Activated naive CD8-positive, alpha-beta T cell (primary cell): ENCODE data around the gene HRAS.

Experiments
- H3K27ac Mint-ChIP-seq: one replicate; pipeline ENCODE4 v1.8.0; 2021; ENCODE audit warnings: mixed read lengths
- H3K27me3 Mint-ChIP-seq: one replicate; pipeline ENCODE4 v1.8.0; 2021; ENCODE audit warnings: mixed read lengths
- H3K36me3 Mint-ChIP-seq: one replicate; pipeline ENCODE4 v1.8.0; 2021; ENCODE audit warnings: mixed read lengths
- H3K4me1 Mint-ChIP-seq: one replicate; pipeline ENCODE4 v1.8.0; 2021; ENCODE audit warnings: low read depth, mixed read lengths
- H3K4me3 Mint-ChIP-seq: one replicate; pipeline ENCODE4 v1.8.0; 2021; ENCODE audit warnings: mild to moderate bottlenecking, mixed read lengths
- H3K9me3 Mint-ChIP-seq: one replicate; pipeline ENCODE4 v1.8.0; 2021; ENCODE audit warnings: low read depth, mixed read lengths

HRAS gene

GRCh38 chr11:551131-551530 is 15.8 kb upstream of the HRAS start:
- H3K4me3 Mint-ChIP-seq: no peak overlapping the region
- H3K27me3 Mint-ChIP-seq: no peaks in the 10 kb centered on the region
- no peaks in the 10 kb centered on the region for H3K4me1 Mint-ChIP-seq
- H3K36me3 Mint-ChIP-seq: no peaks in the 10 kb centered on the region
- H3K9me3 Mint-ChIP-seq: no peaks in the 10 kb centered on the region
- no peak overlapping the region for H3K27ac Mint-ChIP-seq

- Mint-ChIP-seq H3K27ac (no peak overlapping the region), H3K4me1 (no peaks in the 10 kb centered on the region), H3K9me3 (no peaks in the 10 kb centered on the region), H3K27me3 (no peaks in the 10 kb centered on the region), H3K36me3 (no peaks in the 10 kb centered on the region), H3K4me3 (no peak overlapping the region)
Observed at GRCh38 chr11:550746-551085, 15.3 kb upstream of the HRAS start.

GRCh38 chr11:550021-550745 is 14.8 kb upstream of the HRAS start:
- Mint-ChIP-seq H3K36me3 (no peaks in the 10 kb centered on the region), H3K27ac (no peak overlapping the region), H3K9me3 (no peaks in the 10 kb centered on the region), H3K4me3 (no peak overlapping the region), H3K4me1 (no peaks in the 10 kb centered on the region), H3K27me3 (no peaks in the 10 kb centered on the region)

GRCh38 chr11:548700-549603 is 13.6 kb upstream of the HRAS start:
- Mint-ChIP-seq H3K36me3 (no peaks in the 10 kb centered on the region), H3K4me3 (no peak overlapping the region), H3K27me3 (no peaks in the 10 kb centered on the region), H3K4me1 (no peaks in the 10 kb centered on the region), H3K27ac (no peak overlapping the region), H3K9me3 (no peaks in the 10 kb centered on the region)

DNA sequence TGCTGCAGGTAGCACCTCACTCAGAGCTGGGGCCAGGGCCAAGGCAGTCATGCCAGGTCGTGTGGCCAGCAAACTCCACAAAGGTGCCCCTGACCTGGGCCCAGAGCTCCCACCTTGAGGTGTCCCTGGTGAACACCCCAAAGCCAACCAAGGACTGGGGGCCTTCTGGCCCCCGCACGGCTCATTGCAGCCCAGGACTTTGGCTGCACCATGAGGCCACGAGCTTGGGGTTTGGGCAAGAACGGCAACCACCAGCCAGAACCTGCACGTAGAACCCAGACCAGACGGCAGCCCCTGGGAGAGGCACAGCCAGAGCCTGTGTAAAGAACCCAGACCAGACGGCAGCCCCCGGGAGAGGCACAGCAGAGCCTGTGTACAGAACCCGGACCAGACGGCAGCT is 9.8 kb upstream of the HRAS start:
- no peaks in the 10 kb centered on the region for H3K9me3 Mint-ChIP-seq
- no peak overlapping the region for H3K27ac Mint-ChIP-seq
- H3K4me1 Mint-ChIP-seq: no peaks in the 10 kb centered on the region
- no peak overlapping the region for H3K4me3 Mint-ChIP-seq
- H3K27me3 Mint-ChIP-seq: no peaks in the 10 kb centered on the region
- H3K36me3 Mint-ChIP-seq: no peaks in the 10 kb centered on the region

- no peaks in the 10 kb centered on the region for H3K4me1 Mint-ChIP-seq
- H3K27ac Mint-ChIP-seq: no peak overlapping the region
- no peaks in the 10 kb centered on the region for H3K9me3 Mint-ChIP-seq
- H3K36me3 Mint-ChIP-seq: no peaks in the 10 kb centered on the region
- no peaks in the 10 kb centered on the region for H3K27me3 Mint-ChIP-seq
- H3K4me3 Mint-ChIP-seq: no peak overlapping the region
Observed at GRCh38 chr11:544817-545166, 9.4 kb upstream of the HRAS start.

GRCh38 chr11:541433-541885 is 6.1 kb upstream of the HRAS start:
- no peak overlapping the region for H3K27ac Mint-ChIP-seq
- H3K4me1 Mint-ChIP-seq: peaks cover 6% of the 10 kb centered on the region
- no peaks in the 10 kb centered on the region for H3K27me3 Mint-ChIP-seq
- H3K4me3 Mint-ChIP-seq: no peak overlapping the region
- no peaks in the 10 kb centered on the region for H3K36me3 Mint-ChIP-seq
- H3K9me3 Mint-ChIP-seq: no peaks in the 10 kb centered on the region

DNA sequence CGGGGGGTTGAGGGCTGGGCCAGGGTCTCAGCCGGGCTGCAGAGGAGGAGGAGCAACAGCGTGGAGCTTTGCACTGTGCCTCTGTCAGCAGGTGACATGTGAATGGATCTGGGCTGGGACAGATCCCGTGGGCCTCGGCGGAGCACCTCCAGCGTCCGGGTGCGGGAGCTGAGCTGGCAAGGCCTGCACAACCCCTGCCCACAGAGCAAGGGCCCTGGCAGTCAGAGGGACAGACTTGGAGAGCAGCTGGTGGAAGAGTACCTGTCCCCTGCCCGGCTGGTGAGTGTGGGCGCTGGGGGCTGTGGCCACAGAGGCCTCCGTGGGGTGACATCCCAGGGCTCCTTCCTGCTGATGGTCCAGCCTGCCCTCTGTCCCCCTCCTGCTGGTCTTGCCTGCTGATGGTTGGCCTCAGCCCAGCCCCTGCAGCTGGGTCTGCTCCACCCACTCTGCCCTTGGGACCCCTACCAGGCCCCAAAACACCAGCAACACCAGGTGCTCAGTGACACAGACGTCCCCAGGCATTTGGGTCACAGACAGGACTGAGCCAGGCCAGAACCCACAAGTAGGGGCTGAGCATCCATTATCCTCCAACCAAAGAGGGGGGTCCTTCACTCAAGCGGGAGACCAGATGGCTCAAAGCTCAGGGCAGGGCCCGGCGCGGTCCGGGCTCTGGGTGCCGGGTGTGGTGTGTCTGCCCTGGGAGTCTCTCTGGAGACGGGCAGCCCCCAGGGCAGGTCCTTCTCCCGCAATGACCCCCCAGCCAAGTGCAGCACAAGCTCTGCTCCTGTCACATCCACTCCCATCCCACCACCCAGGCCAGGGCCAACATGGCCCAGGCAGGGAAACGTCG is 5.4 kb upstream of the HRAS start:
- Mint-ChIP-seq H3K27me3 (no peaks in the 10 kb centered on the region), H3K36me3 (no peaks in the 10 kb centered on the region), H3K9me3 (no peaks in the 10 kb centered on the region), H3K4me1 (peaks cover 9% of the 10 kb centered on the region), H3K4me3 (no peak overlapping the region), H3K27ac (no peak overlapping the region)

DNA sequence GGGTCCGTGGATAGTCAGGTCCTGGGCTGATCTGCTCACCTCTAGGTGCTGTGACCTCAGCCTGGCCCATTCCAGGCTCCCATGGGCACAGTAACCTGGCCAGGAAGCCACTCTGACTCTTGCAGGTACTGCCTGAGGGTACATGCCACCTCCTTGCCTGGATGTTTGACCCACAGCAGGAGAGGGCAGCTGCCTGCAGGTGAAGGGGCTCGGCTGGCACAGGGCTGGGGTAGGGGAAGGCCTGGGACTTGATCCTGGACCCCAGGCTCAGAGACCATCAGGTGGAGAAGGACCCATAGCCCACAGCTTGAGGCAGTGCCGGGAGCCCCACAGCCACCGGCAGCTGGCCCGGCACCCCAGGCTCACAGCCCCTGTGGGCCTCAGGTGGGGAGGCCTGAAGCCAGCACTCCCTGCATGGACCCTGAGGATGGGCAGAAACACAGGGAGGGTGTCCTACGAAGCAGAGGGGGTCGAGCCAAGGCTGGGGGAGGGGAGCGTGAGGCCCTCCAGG is 4.7 kb upstream of the HRAS start:
- H3K36me3 Mint-ChIP-seq: no peaks in the 10 kb centered on the region
- H3K27me3 Mint-ChIP-seq: no peaks in the 10 kb centered on the region
- H3K9me3 Mint-ChIP-seq: no peaks in the 10 kb centered on the region
- H3K4me1 Mint-ChIP-seq: peaks cover 9% of the 10 kb centered on the region
- H3K27ac Mint-ChIP-seq: no peak overlapping the region
- no peak overlapping the region for H3K4me3 Mint-ChIP-seq

GRCh38 chr11:538431-539051 is 3.2 kb upstream of the HRAS start:
- Mint-ChIP-seq H3K27me3 (no peaks in the 10 kb centered on the region), H3K4me1 (peaks cover 12% of the 10 kb centered on the region), H3K9me3 (no peaks in the 10 kb centered on the region), H3K36me3 (no peaks in the 10 kb centered on the region), H3K4me3 (no peak overlapping the region), H3K27ac (no peak overlapping the region)

DNA sequence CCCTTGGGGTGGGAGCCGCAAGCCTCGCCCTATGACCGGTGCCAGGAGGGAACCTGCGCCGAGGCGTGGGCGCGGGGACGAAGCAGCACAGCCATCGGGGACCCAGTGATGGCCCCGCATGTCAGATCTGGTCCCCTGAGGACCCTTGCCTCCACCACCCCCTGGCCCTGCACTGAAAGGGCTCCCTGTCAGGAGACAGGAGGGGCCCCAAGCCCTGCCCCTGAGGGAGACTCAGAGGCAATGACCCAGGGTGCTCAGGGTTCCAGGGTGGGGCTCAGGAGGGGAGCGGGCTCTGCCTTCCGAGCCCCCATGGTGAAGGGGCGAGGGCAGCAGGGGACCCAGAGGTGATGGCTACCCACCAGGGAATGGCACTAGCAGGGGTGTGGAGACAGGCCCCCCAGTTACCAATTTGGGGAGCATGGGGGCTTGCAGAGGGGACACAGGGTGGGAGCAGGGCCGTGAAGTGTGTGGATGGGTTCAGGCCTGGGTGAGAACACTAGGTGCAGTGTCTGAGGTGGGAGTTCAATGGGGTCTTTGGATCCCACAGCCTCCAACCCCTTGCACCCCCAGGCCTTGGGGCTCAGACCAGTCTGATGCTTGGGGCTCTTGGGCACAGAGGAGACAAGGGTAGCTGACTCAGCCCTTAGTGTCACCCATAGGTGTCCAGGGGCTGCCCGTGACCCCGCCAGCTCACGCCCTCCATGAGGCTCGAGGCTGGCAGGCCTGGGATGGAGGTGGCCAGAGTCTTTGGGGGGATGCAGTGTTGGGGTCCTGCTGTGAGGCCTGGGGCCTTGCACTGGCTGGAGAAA is 2.5 kb upstream of the HRAS start:
- H3K9me3 Mint-ChIP-seq: no peaks in the 10 kb centered on the region
- peaks cover 12% of the 10 kb centered on the region for H3K4me1 Mint-ChIP-seq
- no peaks in the 10 kb centered on the region for H3K27me3 Mint-ChIP-seq
- no peaks in the 10 kb centered on the region for H3K36me3 Mint-ChIP-seq
- H3K4me3 Mint-ChIP-seq: peak overlapping the region; percentile 61
- no peak overlapping the region for H3K27ac Mint-ChIP-seq

GRCh38 chr11:536841-537621 is 1.7 kb upstream of the HRAS start, which contains the start of gene LRRC56:
Gene LRRC56, plus strand, starts transcription at chr11:537527. Its CDS starts 3,158 bp downstream, at chr11:540685.
- Mint-ChIP-seq H3K4me1 (peaks cover 12% of the 10 kb centered on the region), H3K9me3 (no peaks in the 10 kb centered on the region), H3K27me3 (no peaks in the 10 kb centered on the region), H3K36me3 (no peaks in the 10 kb centered on the region), H3K4me3 (peak within 1 kb of the TSS; percentile 94), H3K27ac (peak within 1 kb of the TSS; percentile 91)

GRCh38 chr11:535210-535518 is 212 bp downstream of the HRAS start:
- no peaks in the 10 kb centered on the region for H3K27me3 Mint-ChIP-seq
- H3K36me3 Mint-ChIP-seq: no peaks in the 10 kb centered on the region
- no peak overlapping the region for H3K4me3 Mint-ChIP-seq

More at GRCh38 chr11:535210-535518, 212 bp downstream of the HRAS start:
- Mint-ChIP-seq H3K27ac (no peak overlapping the region), H3K4me1 (peaks cover 12% of the 10 kb centered on the region), H3K9me3 (no peaks in the 10 kb centered on the region)
